HEK293 (cell line): ENCODE data around the gene DHX38.

Experiments used
- CTCF ChIA-PET: fragments of 350-600 bp; formaldehyde crosslinking; extraction: SDS; loops from one replicate; lab custom pipeline; 2021; ENCODE audit warnings: antibody characterized with exemption; lab: Yijun Ruan, JAX
- POLR2A ChIA-PET: fragments of 300-600 bp; formaldehyde crosslinking; extraction: SDS; loops from one replicate; lab custom pipeline; 2020; ENCODE audit warnings: antibody characterized with exemption, inconsistent platforms; lab: Yijun Ruan, JAX
- H3K27ac ChIP-seq: fragments of 200-500 bp; sonication (Bioruptor generic); 2 replicates; pipeline ENCODE4 v1.5.1; 2014; ENCODE audit warnings: low read depth, low read length, control low read depth, inconsistent platforms; ENCODE audit errors: extremely low read depth
- H3K36me3 ChIP-seq, 2 experiments: fragments of 200-500 bp in 1 of 2; sonication (Bioruptor generic) in 1 of 2; 1 replicate in 1 of 2; 2 replicates in 1 of 2; pipeline ENCODE4 v1.5.1; 2014 to 2017; ENCODE audit warnings: inconsistent platforms in 2 of 2, low read length in 2 of 2; ENCODE audit not compliant: control insufficient read depth in 2 of 2, insufficient read depth in 1 of 2
- H3K4me1 ChIP-seq: fragments of 200-500 bp; sonication (Bioruptor generic); 2 replicates; pipeline ENCODE4 v1.5.1; 2014; ENCODE audit warnings: mild to moderate bottlenecking, low read length, inconsistent platforms; ENCODE audit not compliant: control insufficient read depth, insufficient read depth
- H3K4me3 ChIP-seq: 2 replicates; pipeline ENCODE4 v1.5.1; 2011; ENCODE audit warnings: low read depth, mild to moderate bottlenecking, control low read depth, low read length, moderate library complexity
- H3K9me3 ChIP-seq: fragments of 200-500 bp; sonication (Bioruptor generic); 2 replicates; pipeline ENCODE4 v1.5.1; 2014; ENCODE audit warnings: low read depth, low read length, inconsistent platforms; ENCODE audit not compliant: control insufficient read depth, insufficient read depth
- EGR2 ChIP-seq: fragments of 450-650 bp; formaldehyde crosslinking; IDR thresholded peaks from 2 replicates; pipeline ENCODE4 v1.5.1; 2016; ENCODE audit warnings: low read depth, missing biosample characterization, missing genetic modification characterization
- GLI4 ChIP-seq: fragments of 450-650 bp; formaldehyde crosslinking; IDR thresholded peaks from 2 replicates; pipeline ENCODE4 v1.5.1; 2016; ENCODE audit warnings: missing biosample characterization, missing genetic modification characterization
- INSM2 ChIP-seq: fragments of 450-650 bp; formaldehyde crosslinking; IDR thresholded peaks from 2 replicates; pipeline ENCODE4 v1.5.1; 2016; ENCODE audit warnings: missing biosample characterization, missing genetic modification characterization
- KLF7 ChIP-seq: fragments of 450-650 bp; formaldehyde crosslinking; IDR thresholded peaks from 2 replicates; pipeline ENCODE4 v1.5.1; 2016; ENCODE audit warnings: missing biosample characterization, missing genetic modification characterization, borderline replicate concordance
- SP3 ChIP-seq: fragments of 450-650 bp; formaldehyde crosslinking; IDR thresholded peaks from 2 replicates; pipeline ENCODE4 v1.5.1; 2016; ENCODE audit warnings: missing biosample characterization, missing genetic modification characterization
- ZBTB20 ChIP-seq: fragments of 450-650 bp; formaldehyde crosslinking; IDR thresholded peaks from 2 replicates; pipeline ENCODE4 v1.5.1; 2016; ENCODE audit warnings: missing biosample characterization, missing genetic modification characterization
- ZBTB48 ChIP-seq: fragments of 450-650 bp; formaldehyde crosslinking; IDR thresholded peaks from 2 replicates; pipeline ENCODE4 v1.5.1; 2016; ENCODE audit warnings: missing biosample characterization, missing genetic modification characterization
- ZNF133 ChIP-seq: fragments of 450-650 bp; formaldehyde crosslinking; IDR thresholded peaks from 2 replicates; pipeline ENCODE4 v1.5.1; 2016; ENCODE audit warnings: missing biosample characterization, missing genetic modification characterization
- ZNF26 ChIP-seq: fragments of 450-650 bp; formaldehyde crosslinking; IDR thresholded peaks from 2 replicates; pipeline ENCODE4 v1.5.1; 2016; ENCODE audit warnings: missing biosample characterization, missing genetic modification characterization
- ZNF335 ChIP-seq: fragments of 450-650 bp; formaldehyde crosslinking; conservative IDR thresholded peaks from 2 replicates; pipeline ENCODE4 v1.5.1; 2016; ENCODE audit warnings: missing biosample characterization, missing genetic modification characterization
- ZNF341 ChIP-seq: fragments of 450-650 bp; formaldehyde crosslinking; IDR thresholded peaks from 2 replicates; pipeline ENCODE4; 2016; ENCODE audit warnings: low read depth, missing biosample characterization, missing genetic modification characterization
- ZNF501 ChIP-seq: fragments of 450-650 bp; formaldehyde crosslinking; IDR thresholded peaks from 2 replicates; pipeline ENCODE4 v1.5.1; 2016; ENCODE audit warnings: missing biosample characterization, missing genetic modification characterization
- ZNF76 ChIP-seq: fragments of 450-650 bp; formaldehyde crosslinking; IDR thresholded peaks from 2 replicates; pipeline ENCODE4; 2016; ENCODE audit warnings: low read depth, missing biosample characterization, missing genetic modification characterization, borderline replicate concordance
- ZSCAN18 ChIP-seq: fragments of 450-650 bp; formaldehyde crosslinking; IDR thresholded peaks from 2 replicates; pipeline ENCODE4 v1.5.1; 2016; ENCODE audit warnings: missing biosample characterization, missing genetic modification characterization
- TF ChIP-seq, protein P1 (sequence below): fragments of 450-650 bp; formaldehyde crosslinking; IDR thresholded peaks from 2 replicates; pipeline ENCODE4 v1.5.1; 2016; ENCODE audit warnings: missing biosample characterization, missing genetic modification characterization
- TF ChIP-seq, protein P2 (sequence below): fragments of 450-650 bp; formaldehyde crosslinking; conservative IDR thresholded peaks from 2 replicates; pipeline ENCODE4 v1.5.1; 2016; ENCODE audit warnings: low read depth, missing biosample characterization, missing genetic modification characterization

Gene DHX38

DNA sequence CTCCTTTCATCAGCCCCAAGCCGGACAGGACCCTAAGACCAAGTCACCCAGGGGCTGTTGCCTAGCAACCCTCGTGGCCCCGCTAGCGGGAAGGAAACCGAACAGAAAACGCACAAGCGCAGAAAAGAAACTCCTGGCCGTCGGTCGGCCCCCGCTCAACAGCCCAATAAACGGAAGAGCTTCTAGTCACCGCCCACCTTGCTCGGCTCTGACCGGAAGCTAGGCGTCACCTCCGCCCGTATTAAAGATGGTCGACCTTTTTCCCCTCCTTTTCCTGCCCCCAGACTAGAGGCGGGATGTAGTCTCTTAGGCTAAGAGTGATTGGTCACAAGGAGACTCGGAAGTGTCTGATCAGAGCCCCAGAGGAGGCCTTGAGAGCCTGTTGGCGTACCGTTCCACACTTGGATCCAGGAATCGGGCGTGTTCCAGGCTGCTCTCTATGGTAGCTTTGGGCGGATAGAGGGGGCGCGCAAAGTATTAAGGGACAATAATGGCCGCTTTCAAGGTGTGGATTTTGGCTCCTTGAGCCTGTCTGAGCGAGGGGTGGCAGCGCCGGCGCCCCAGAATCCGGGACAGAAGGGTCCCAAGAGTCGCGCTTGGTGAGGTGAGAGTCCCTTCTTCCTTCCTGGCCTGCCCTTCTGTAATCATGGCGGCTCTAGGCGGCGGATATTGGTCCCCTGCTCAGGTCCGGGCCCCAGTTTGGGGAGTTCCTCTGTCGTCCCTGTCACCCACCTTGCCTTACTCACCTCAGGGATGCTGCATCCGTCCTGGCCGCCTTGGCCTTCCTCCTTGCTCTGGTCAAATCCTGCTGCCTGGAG, at the start of gene DHX38, which contains the start of gene TXNL4B (continued):
- TF ChIP-seq, protein P1, sequence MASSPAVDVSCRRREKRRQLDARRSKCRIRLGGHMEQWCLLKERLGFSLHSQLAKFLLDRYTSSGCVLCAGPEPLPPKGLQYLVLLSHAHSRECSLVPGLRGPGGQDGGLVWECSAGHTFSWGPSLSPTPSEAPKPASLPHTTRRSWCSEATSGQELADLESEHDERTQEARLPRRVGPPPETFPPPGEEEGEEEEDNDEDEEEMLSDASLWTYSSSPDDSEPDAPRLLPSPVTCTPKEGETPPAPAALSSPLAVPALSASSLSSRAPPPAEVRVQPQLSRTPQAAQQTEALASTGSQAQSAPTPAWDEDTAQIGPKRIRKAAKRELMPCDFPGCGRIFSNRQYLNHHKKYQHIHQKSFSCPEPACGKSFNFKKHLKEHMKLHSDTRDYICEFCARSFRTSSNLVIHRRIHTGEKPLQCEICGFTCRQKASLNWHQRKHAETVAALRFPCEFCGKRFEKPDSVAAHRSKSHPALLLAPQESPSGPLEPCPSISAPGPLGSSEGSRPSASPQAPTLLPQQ: peak; percentile 33; the same call in 1 of the 2 replicates
- TF ChIP-seq KLF7 (tag by site-specific recombination): peak; percentile 77; the same call in 1 of the 2 replicates
- no peak for TF ChIP-seq ZSCAN18 (tag by site-specific recombination)
- TF ChIP-seq GLI4 (tag by site-specific recombination): no peak
- peak; percentile 96 for TF ChIP-seq SP3 (tag by site-specific recombination)
- peak; percentile 68 for TF ChIP-seq EGR2
- no peak; the same call in 1 of the 2 replicates for TF ChIP-seq ZNF501
- peak; percentile 99 for TF ChIP-seq ZNF341 (tag by site-specific recombination)
- TF ChIP-seq ZBTB48 (tag by site-specific recombination): peak; percentile 42; the same call in 1 of the 2 replicates
- TF ChIP-seq ZNF26 (tag by site-specific recombination): no peak
- TF ChIP-seq, protein P2, sequence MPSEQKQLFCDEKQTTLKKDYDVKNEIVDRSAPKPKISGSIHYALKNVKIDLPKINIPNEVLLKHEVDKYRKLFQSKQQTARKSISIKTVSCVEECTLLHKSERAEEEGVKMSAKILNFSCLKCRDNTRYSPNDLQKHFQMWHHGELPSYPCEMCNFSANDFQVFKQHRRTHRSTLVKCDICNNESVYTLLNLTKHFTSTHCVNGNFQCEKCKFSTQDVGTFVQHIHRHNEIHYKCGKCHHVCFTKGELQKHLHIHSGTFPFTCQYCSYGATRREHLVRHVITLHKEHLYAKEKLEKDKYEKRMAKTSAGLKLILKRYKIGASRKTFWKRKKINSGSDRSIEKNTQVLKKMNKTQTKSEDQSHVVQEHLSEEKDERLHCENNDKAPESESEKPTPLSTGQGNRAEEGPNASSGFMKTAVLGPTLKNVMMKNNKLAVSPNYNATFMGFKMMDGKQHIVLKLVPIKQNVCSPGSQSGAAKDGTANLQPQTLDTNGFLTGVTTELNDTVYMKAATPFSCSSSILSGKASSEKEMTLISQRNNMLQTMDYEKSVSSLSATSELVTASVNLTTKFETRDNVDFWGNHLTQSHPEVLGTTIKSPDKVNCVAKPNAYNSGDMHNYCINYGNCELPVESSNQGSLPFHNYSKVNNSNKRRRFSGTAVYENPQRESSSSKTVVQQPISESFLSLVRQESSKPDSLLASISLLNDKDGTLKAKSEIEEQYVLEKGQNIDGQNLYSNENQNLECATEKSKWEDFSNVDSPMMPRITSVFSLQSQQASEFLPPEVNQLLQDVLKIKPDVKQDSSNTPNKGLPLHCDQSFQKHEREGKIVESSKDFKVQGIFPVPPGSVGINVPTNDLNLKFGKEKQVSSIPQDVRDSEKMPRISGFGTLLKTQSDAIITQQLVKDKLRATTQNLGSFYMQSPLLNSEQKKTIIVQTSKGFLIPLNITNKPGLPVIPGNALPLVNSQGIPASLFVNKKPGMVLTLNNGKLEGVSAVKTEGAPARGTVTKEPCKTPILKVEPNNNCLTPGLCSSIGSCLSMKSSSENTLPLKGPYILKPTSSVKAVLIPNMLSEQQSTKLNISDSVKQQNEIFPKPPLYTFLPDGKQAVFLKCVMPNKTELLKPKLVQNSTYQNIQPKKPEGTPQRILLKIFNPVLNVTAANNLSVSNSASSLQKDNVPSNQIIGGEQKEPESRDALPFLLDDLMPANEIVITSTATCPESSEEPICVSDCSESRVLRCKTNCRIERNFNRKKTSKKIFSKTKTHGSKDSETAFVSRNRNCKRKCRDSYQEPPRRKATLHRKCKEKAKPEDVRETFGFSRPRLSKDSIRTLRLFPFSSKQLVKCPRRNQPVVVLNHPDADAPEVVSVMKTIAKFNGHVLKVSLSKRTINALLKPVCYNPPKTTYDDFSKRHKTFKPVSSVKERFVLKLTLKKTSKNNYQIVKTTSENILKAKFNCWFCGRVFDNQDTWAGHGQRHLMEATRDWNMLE (tag by site-specific recombination): peak; percentile 91
- peak; percentile 94 for TF ChIP-seq ZNF76
- TF ChIP-seq INSM2 (tag by site-specific recombination): no peak

- Histone ChIP-seq H3K9me3 (no peaks in the 10 kb centered on the region), H3K4me3 (no peak overlapping the region), H3K4me1 (no peaks in the 10 kb centered on the region), H3K27ac (no peak overlapping the region), H3K36me3 (no peaks in the 10 kb centered on the region)
- ChIA-PET POLR2A (no interaction called here), CTCF (interaction anchor here (1.3 kb wide), 1 partner anchor 51 kb away, joined by 3 read pairs; no protein-coding TSS in a partner anchor)
- TF ChIP-seq ZNF341 (tag by site-specific recombination) (no peak), ZNF133 (no peak), ZNF335 (tag by site-specific recombination) (no peak), ZBTB20 (tag by site-specific recombination) (no peak)
Observed at GRCh38 chr16:72044296-72044695, 49.4 kb upstream of the DHX38 start.
